Uterus (tissue), 4 donors: ENCODE results near the gene SRRM2. TPM values are rescaled to one million over a fixed set of nuclear protein-coding genes. Genes with fewer than 3 reads are reported as not detected.

Source experiments
- DNase-seq, 2 donors: peaks; one replicate each; pipeline ENCODE4 v3.0.0-alpha.2; 2019 to 2020
- H3K27ac ChIP-seq, 2 donors: fragments of 200-600 bp; sonication (generic); 1 replicate in 1 of 2; 2 replicates in 1 of 2; pipeline ENCODE4 v1.5.1; 2016 to 2018
- H3K27me3 ChIP-seq, 2 donors: fragments of 200-600 bp; sonication (generic); one replicate each; pipeline ENCODE4 v1.5.1; 2018 to 2019; ENCODE audit warnings: control low read depth in 1 of 2
- H3K36me3 ChIP-seq, 2 donors: fragments of 200-600 bp; sonication (generic); one replicate each; pipeline ENCODE4 v1.5.1; 2019; ENCODE audit warnings: control low read depth in 1 of 2
- H3K4me1 ChIP-seq, 2 donors: fragments of 200-600 bp; sonication (generic); one replicate each; pipeline ENCODE4 v1.5.1; 2018 to 2019; ENCODE audit warnings: control low read depth in 1 of 2
- H3K4me3 ChIP-seq, 2 donors: fragments of 200-600 bp; sonication (generic); 1 replicate in 1 of 2; 2 replicates in 1 of 2; pipeline ENCODE4 v1.5.1; 2018 to 2019; ENCODE audit warnings: mild to moderate bottlenecking in 1 of 2
- H3K9me3 ChIP-seq, 2 donors: fragments of 200-600 bp; sonication (generic); one replicate each; pipeline ENCODE4 v1.5.1; 2019; ENCODE audit warnings: control low read depth in 1 of 2
- CTCF ChIP-seq, 4 experiments: fragments of 200-600 bp in 2 of 4; fragments of 450-650 bp in 2 of 4; sonication (generic) in 2 of 4; IDR thresholded peaks; one replicate each; pipeline ENCODE4 v1.5.1; 2016 to 2019; ENCODE audit warnings: antibody characterized with exemption in 4 of 4, mild to moderate bottlenecking in 2 of 4, moderate library complexity in 1 of 4
- POLR2A ChIP-seq, 2 donors: fragments of 450-650 bp; IDR thresholded peaks; one replicate each; pipeline ENCODE4 v1.6.1; 2016; ENCODE audit warnings: antibody characterized with exemption in 2 of 2, mild to moderate bottlenecking in 1 of 2, moderate library complexity in 1 of 2
- intact Hi-C: fragments of 100-400 bp; cut with DNase I; formaldehyde crosslinking; loops from one replicate; pipeline ENCODE4 v1.15.1; 2023; ENCODE audit warnings: low total_unique reads
- total RNA-seq, 4 donors: library from RNA; depleted of rRNA in 3 of 4; stranded (reverse); fragments of >200 nt in 3 of 4; gene quantifications; one replicate each; pipeline versions ENCODE4 v1.1.0 to v1.2.4, GENCODE V29; 2014 to 2023
- donor health status: DM: yes; HTN: yes; CAD: no.

Gene SRRM2
- total RNA-seq, 4 donors from 2014 or later = 92.7 to 900 (median 121) TPM

GRCh38 chr16:2708955-2709587 is 43.4 kb upstream of the SRRM2 start:
- no peaks in the 10 kb centered on the region for H3K36me3 ChIP-seq

GRCh38 chr16:2709588-2709984 is 42.9 kb upstream of the SRRM2 start:
- no peaks in the 10 kb centered on the region for H3K36me3 ChIP-seq
- TF ChIP-seq CTCF (IDR thresholded peaks at IDR 0.05) (no peak), POLR2A (IDR thresholded peaks at IDR 0.05) (no peak)

More at GRCh38 chr16:2708955-2709587, 43.4 kb upstream of the SRRM2 start:
- DNase-seq = no peak
- Histone ChIP-seq H3K27ac (no peak overlapping the region), H3K4me3 (no peak overlapping the region), H3K4me1 (no peaks in the 10 kb centered on the region), H3K9me3 (no peaks in the 10 kb centered on the region), H3K27me3 (no peaks in the 10 kb centered on the region)
- intact Hi-C loops = no loop called here
- TF ChIP-seq CTCF (IDR thresholded peaks at IDR 0.05) (no peak), POLR2A (IDR thresholded peaks at IDR 0.05) (no peak)

GRCh38 chr16:2710021-2710710 is 42.3 kb upstream of the SRRM2 start:
- Histone ChIP-seq H3K27ac (no peak overlapping the region), H3K36me3 (no peaks in the 10 kb centered on the region), H3K9me3 (no peaks in the 10 kb centered on the region), H3K27me3 (no peaks in the 10 kb centered on the region), H3K4me1 (no peaks in the 10 kb centered on the region), H3K4me3 (no peak overlapping the region)
- intact Hi-C loops = no loop called here
- no peak for DNase-seq
- TF ChIP-seq CTCF (IDR thresholded peaks at IDR 0.05) (no peak), POLR2A (IDR thresholded peaks at IDR 0.05) (no peak)

More at GRCh38 chr16:2709588-2709984, 42.9 kb upstream of the SRRM2 start:
- Histone ChIP-seq H3K4me1 (no peaks in the 10 kb centered on the region), H3K4me3 (no peak overlapping the region), H3K9me3 (no peaks in the 10 kb centered on the region), H3K27me3 (no peaks in the 10 kb centered on the region), H3K27ac (no peak overlapping the region)
- DNase-seq = no peak
- intact Hi-C loops = no loop called here

- H3K27ac ChIP-seq = no peak overlapping the region
- no peak for TF ChIP-seq POLR2A (IDR thresholded peaks at IDR 0.05)
- no peak for TF ChIP-seq CTCF (IDR thresholded peaks at IDR 0.05)
- no peaks in the 10 kb centered on the region for H3K27me3 ChIP-seq
- H3K4me3 ChIP-seq = no peak overlapping the region
- no peak for DNase-seq
- intact Hi-C loops = no loop called here
- no peaks in the 10 kb centered on the region for H3K36me3 ChIP-seq
- no peaks in the 10 kb centered on the region for H3K9me3 ChIP-seq
- no peaks in the 10 kb centered on the region for H3K4me1 ChIP-seq
Observed at GRCh38 chr16:2710711-2711231, 41.7 kb upstream of the SRRM2 start.

GRCh38 chr16:2711370-2712062 is 40.9 kb upstream of the SRRM2 start:
- no peaks in the 10 kb centered on the region for H3K4me1 ChIP-seq
- TF ChIP-seq CTCF (IDR thresholded peaks at IDR 0.05) (no peak), POLR2A (IDR thresholded peaks at IDR 0.05) (no peak)
- no peak overlapping the region for H3K27ac ChIP-seq
- no peaks in the 10 kb centered on the region for H3K27me3 ChIP-seq
- no peaks in the 10 kb centered on the region for H3K9me3 ChIP-seq
- H3K36me3 ChIP-seq = no peaks in the 10 kb centered on the region
- intact Hi-C loops = no loop called here
- DNase-seq = no peak
- no peak overlapping the region for H3K4me3 ChIP-seq
